GM12878 (cell line): ENCODE measurements around the gene F12. TPM values are rescaled to one million over a fixed set of nuclear protein-coding genes. Genes with fewer than 3 reads are reported as not detected.
"Not testable (repeated sequence)": the region's sequence is repeated elsewhere in the genome, so short reads cannot be mapped to it uniquely, and the experiment has no call there.

Source experiments
- ATAC-seq: fragments of 200-7000 bp; cut with Tn5 transposase; 3 replicates; pipeline ENCODE4 v1.9.1; 2020; ENCODE audit warnings: mild to moderate bottlenecking, moderate library complexity
- BruUV-seq: library from RNA; stranded (reverse); fragments of 400-500 nt; replicated peaks from 2 replicates; lab custom pipeline; 2021; lab: Mats Ljungman, UMichigan
- CTCF ChIA-PET: fragments of 300-600 bp; sonication (Branson Sonifier 250); formaldehyde crosslinking; extraction: SDS; loops from one replicate; lab custom pipeline; 2021; ENCODE audit warnings: inconsistent platforms; lab: Yijun Ruan, JAX
- POLR2A ChIA-PET: fragments of 350-600 bp; formaldehyde crosslinking; extraction: SDS; loops from one replicate; lab custom pipeline; 2021; ENCODE audit warnings: inconsistent platforms; lab: Charles Lee
- RAD21 ChIA-PET: fragments of 300-600 bp; sonication (Branson Sonifier 250); formaldehyde crosslinking; loops from one replicate; lab custom pipeline; 2023; ENCODE audit warnings: antibody characterized with exemption; ENCODE audit not compliant: unreplicated experiment; lab: Charles Lee
- SMC1A ChIA-PET: fragments of 300-600 bp; sonication (Branson Sonifier 250); formaldehyde crosslinking; loops from one replicate; lab custom pipeline; 2023; ENCODE audit not compliant: unreplicated experiment, uncharacterized antibody; lab: Charles Lee
- DNase-seq: peaks from one replicate; pipeline ENCODE4 v3.0.0-alpha.2; 2011; ENCODE audit warnings: low read depth, low spot score
- FAIRE-seq: peaks from 3 replicates; lab custom pipeline; 2011; peaks lifted over from hg19 to GRCh38; lab: Jason Lieb, UNC
- H2AFZ ChIP-seq: 2 replicates; pipeline ENCODE4 v1.6.0; 2011; ENCODE audit warnings: low read depth, low read length, control low read depth; ENCODE audit not compliant: control insufficient read depth
- H3K27ac ChIP-seq: 2 replicates; pipeline ENCODE4 v1.5.1; 2011; ENCODE audit warnings: control low read depth; ENCODE audit not compliant: control insufficient read depth, insufficient read depth
- H3K27me3 ChIP-seq, 2 experiments: replicated peaks in 1 of 2; 2 replicates each; pipeline versions ENCODE4 v1.6.0 to v1.6.1; 2011; ENCODE audit warnings: low read length in 1 of 2; ENCODE audit not compliant: control insufficient read depth in 2 of 2, insufficient read depth in 2 of 2
- H3K36me3 ChIP-seq, 2 experiments: 2 replicates each; pipeline ENCODE4 v1.5.1; 2011; ENCODE audit warnings: low read length in 1 of 2; ENCODE audit not compliant: control insufficient read depth in 2 of 2, insufficient read depth in 2 of 2
- H3K4me1 ChIP-seq: 2 replicates; pipeline ENCODE4 v1.6.1; 2011; ENCODE audit warnings: mild to moderate bottlenecking, low read length, moderate library complexity, mixed read lengths; ENCODE audit not compliant: control insufficient read depth, insufficient read depth
- H3K4me2 ChIP-seq: 2 replicates; pipeline ENCODE4 v1.6.0; 2011; ENCODE audit warnings: control low read depth; ENCODE audit not compliant: control insufficient read depth, insufficient read depth
- H3K4me3 ChIP-seq: fragments of 200-600 bp; sonication (generic); 2 replicates; pipeline ENCODE4 v1.5.1; 2016
- H3K79me2 ChIP-seq: 2 replicates; pipeline ENCODE4 v1.6.0; 2011; ENCODE audit warnings: low read length; ENCODE audit not compliant: control insufficient read depth, insufficient read depth
- H3K9ac ChIP-seq: 2 replicates; pipeline ENCODE4 v1.8.0; 2011; ENCODE audit warnings: low read length, control low read depth, mixed read lengths; ENCODE audit not compliant: control insufficient read depth, insufficient read depth
- H3K9me3 ChIP-seq: replicated peaks from 3 replicates; pipeline ENCODE4 v1.5.1; 2011; ENCODE audit warnings: mild to moderate bottlenecking, low read length; ENCODE audit not compliant: control insufficient read depth, insufficient read depth
- H4K20me1 ChIP-seq: 2 replicates; pipeline ENCODE4 v1.6.0; 2011; ENCODE audit not compliant: control insufficient read depth, insufficient read depth
- ATF2 ChIP-seq: IDR thresholded peaks from 2 replicates; pipeline ENCODE4 v1.6.1; 2012; ENCODE audit warnings: low read length, inconsistent platforms
- IKZF2 ChIP-seq, 2 experiments: fragments of 450-650 bp; IDR thresholded peaks; 2 replicates each; pipeline ENCODE4 v1.6.1; 2017; ENCODE audit warnings: mild to moderate bottlenecking in 2 of 2, moderate library complexity in 2 of 2
- MEF2B ChIP-seq: fragments of 450-650 bp; IDR thresholded peaks from 2 replicates; pipeline ENCODE4 v1.6.1; 2018; ENCODE audit warnings: mild to moderate bottlenecking, moderate library complexity; ENCODE audit not compliant: partially characterized antibody, poor library complexity, severe bottlenecking
- NRF1 ChIP-seq: conservative IDR thresholded peaks from 2 replicates; pipeline ENCODE4 v1.6.1; 2011; ENCODE audit warnings: mild to moderate bottlenecking, low read depth, low read length, improper control_type of control experiment
- PKNOX1 ChIP-seq: fragments of 450-650 bp; IDR thresholded peaks from 2 replicates; pipeline ENCODE4 v1.6.1; 2016; ENCODE audit warnings: mild to moderate bottlenecking
- POLR2AphosphoS5 ChIP-seq: IDR thresholded peaks from 2 replicates; pipeline ENCODE4 v1.6.1; 2011; ENCODE audit warnings: mild to moderate bottlenecking, low read length, inconsistent platforms
- RUNX3 ChIP-seq: IDR thresholded peaks from 2 replicates; pipeline ENCODE4 v1.6.1; 2012; ENCODE audit warnings: low read length, inconsistent platforms
- SREBF2 ChIP-seq: IDR thresholded peaks from 2 replicates; pipeline ENCODE4 v1.6.1; 2012; ENCODE audit warnings: mild to moderate bottlenecking, low read length
- STAT1 ChIP-seq: fragments of 450-650 bp; conservative IDR thresholded peaks from 2 replicates; pipeline ENCODE4 v1.6.1; 2014; ENCODE audit warnings: antibody characterized with exemption, mild to moderate bottlenecking
- ZNF592 ChIP-seq: fragments of 450-650 bp; IDR thresholded peaks from 2 replicates; pipeline ENCODE4 v1.6.1; 2017; ENCODE audit warnings: mild to moderate bottlenecking, moderate library complexity
- WGBS: methylation state at CpG from one replicate; pipeline ENCODE4 v1.1.6; 2016; ENCODE audit warnings: low lambda C conversion rate; ENCODE audit not compliant: insufficient replicate concordance, insufficient coverage; ENCODE audit errors: missing lambda C conversion rate; 5-methylcytosine and 5-hydroxymethylcytosine counted together
- in situ Hi-C: fragments of 300-500 bp; cut with MboI; formaldehyde crosslinking; loops from 9 replicates; pipeline ENCODE4 v1.14.3; 2018; ENCODE audit warnings: mixed read lengths
- intact Hi-C: fragments of 100-400 bp; cut with micrococcal nuclease; formaldehyde crosslinking; loops from one replicate; pipeline ENCODE4 v1.14.2; 2022; ENCODE audit not compliant: unreplicated experiment
- polyA plus RNA-seq, 11 experiments: library from polyadenylated mRNA; depleted of rRNA in 4 of 11; unstranded in 6 of 11; stranded (reverse) in 5 of 11; fragments of >200 nt; fragmentation: Nextera tagmentation in 4 of 11; fragmentation: Illumina TruSeq in 1 of 11; extraction: Ambion mirVana in 4 of 11; extraction: Trizol in 1 of 11; gene quantifications; 1 replicate in 1 of 11; 2 replicates in 10 of 11; pipeline versions ENCODE4 v1.2.1 to v1.2.3, GENCODE V29; 2011 to 2016; ENCODE audit warnings: inconsistent platforms in 2 of 11, missing spikeins in 2 of 11, low read depth in 1 of 11
- total RNA-seq, 4 experiments: library from RNA; depleted of rRNA in 3 of 4; stranded (reverse); fragments of >200 nt in 3 of 4; fragmentation: Illumina TruSeq in 1 of 4; extraction: Trizol in 1 of 4; gene quantifications; 2 replicates each; pipeline versions ENCODE4 v1.2.1 to v1.2.3, GENCODE V29; 2013 to 2021

F12 gene
- total and polyA plus RNA-seq, 10 of the 15 experiments (the other 5 are each of a cell fraction or from before 2014, with no cell fraction given): 0.25 to 11.3 (median 5.5) TPM

- H3K4me3 ChIP-seq, H4K20me1 ChIP-seq, H3K9ac ChIP-seq, H3K9me3 ChIP-seq, H2AFZ ChIP-seq, POLR2A ChIA-PET, H3K4me2 ChIP-seq, H3K27me3 ChIP-seq, H3K79me2 ChIP-seq, DNase-seq, FAIRE-seq, ATAC-seq, intact Hi-C loops, H3K27ac ChIP-seq, BruUV-seq, H3K36me3 ChIP-seq: not testable (repeated sequence)
- RAD21 ChIA-PET: interaction anchor here (1.5 kb wide), 1 partner anchor 15 kb away, joined by 3 read pairs; no protein-coding TSS in a partner anchor
- in situ Hi-C loops: loop anchor here (25.0 kb wide), 1 partner anchor 1338 kb away; no protein-coding TSS in a partner anchor
- CTCF ChIA-PET: interaction anchor here (0.9 kb wide), 1 partner anchor 15 kb away, joined by 3 read pairs; no protein-coding TSS in a partner anchor
- TF ChIP-seq RUNX3 (peak; percentile 37), MEF2B (peak; percentile 39)
- SMC1A ChIA-PET: interaction anchor here (1.0 kb wide), 1 partner anchor 15 kb away, joined by 3 read pairs; no protein-coding TSS in a partner anchor
- 37% methylated on average over 4 of the region's 5 CpGs for WGBS
- peaks cover 16% of the 10 kb centered on the region for H3K4me1 ChIP-seq
Observed at GRCh38 chr5:177375516-177375915, 33.8 kb downstream of the F12 start.

GRCh38 chr5:177374211-177374610 is 35.2 kb downstream of the F12 start:
- in situ Hi-C loops: no loop called here
- POLR2A ChIA-PET: interaction anchor here (0.6 to 2.8 kb wide), 2 partner anchors 16 to 876 kb away, joined by 7 to 8 read pairs; no protein-coding TSS in a partner anchor
- Histone ChIP-seq H3K27ac (no peak overlapping the region), H3K4me2 (no peak overlapping the region), H3K9me3 (no peaks in the 10 kb centered on the region), H3K9ac (no peak overlapping the region), H3K4me3 (no peak overlapping the region), H3K79me2 (no peaks in the 10 kb centered on the region), H4K20me1 (no peaks in the 10 kb centered on the region), H2AFZ (no peak overlapping the region), H3K36me3 (peaks cover 4 to 10% of the 10 kb centered on the region in 2 experiments), H3K4me1 (peaks cover 23% of the 10 kb centered on the region), H3K27me3 (no peaks in the 10 kb centered on the region)
- CTCF ChIA-PET: interaction anchor here (6.0 kb wide), 1 partner anchor 16 kb away, joined by 88 read pairs; no protein-coding TSS in a partner anchor
- WGBS: 86% methylated on average over 5 of the region's 5 CpGs
- DNase-seq: no peak
- SMC1A ChIA-PET: interaction anchor here (0.9 kb wide), 1 partner anchor 28 kb away, joined by 3 read pairs; no protein-coding TSS in a partner anchor
- BruUV-seq: no TSS peak
- RAD21 ChIA-PET: interaction anchor here (1.5 kb wide), 1 partner anchor 17 kb away, joined by 3 read pairs; no protein-coding TSS in a partner anchor
- FAIRE-seq: no peak
- intact Hi-C loops: no loop called here
- no peak for ATAC-seq
- TF ChIP-seq POLR2AphosphoS5 (no peak), NRF1 (no peak), ZNF592 (no peak), SREBF2 (no peak), STAT1 (no peak), PKNOX1 (no peak), IKZF2 (IDR thresholded peaks at IDR 0.05) (no peak), ATF2 (no peak)
